Heart right ventricle (tissue), 16 donors: Measurements from ENCODE around the gene SEPTIN11. TPM values are rescaled to one million over a fixed set of nuclear protein-coding genes. Genes with fewer than 3 reads are reported as not detected.

Experiments
- ATAC-seq, 8 donors: fragments of 200-7000 bp; cut with Tn5 transposase; one replicate each; pipeline ENCODE4 v1.9.1; 2020; ENCODE audit warnings: mild to moderate bottlenecking in 8 of 8, moderate library complexity in 8 of 8, moderate number of reproducible peaks in 1 of 8
- DNase-seq, 2 donors: peaks; one replicate each; pipeline ENCODE4 v3.0.0-alpha.2; 2020
- H3K27ac ChIP-seq, 10 donors: fragments of 200-600 bp; sonication (generic) in 2 of 10; one replicate each; pipeline versions ENCODE4 v1.5.0 to v1.8.0; 2020 to 2022; ENCODE audit warnings: mild to moderate bottlenecking in 3 of 10
- H3K27me3 ChIP-seq, 7 donors: fragments of 200-600 bp; one replicate each; pipeline ENCODE4 v1.8.0; 2021 to 2022; ENCODE audit warnings: mild to moderate bottlenecking in 2 of 7
- H3K36me3 ChIP-seq, 9 donors: fragments of 200-600 bp; sonication (generic) in 1 of 9; one replicate each; pipeline versions ENCODE4 v1.5.0 to v1.8.0; 2020 to 2022; ENCODE audit warnings: mild to moderate bottlenecking in 2 of 9
- H3K4me1 ChIP-seq, 9 donors: fragments of 200-600 bp; sonication (generic) in 1 of 9; one replicate each; pipeline versions ENCODE4 v1.5.0 to v1.8.0; 2020 to 2022; ENCODE audit warnings: mild to moderate bottlenecking in 4 of 9
- H3K4me3 ChIP-seq, 10 donors: fragments of 200-600 bp; sonication (generic) in 2 of 10; one replicate each; pipeline versions ENCODE4 v1.5.0 to v1.8.0; 2020 to 2022; ENCODE audit warnings: mild to moderate bottlenecking in 7 of 10, moderate library complexity in 2 of 10
- H3K9me3 ChIP-seq, 11 donors: fragments of 200-600 bp in 10 of 11; sonication (generic) in 2 of 11; one replicate each; pipeline versions ENCODE4 v1.5.0 to v1.8.0; 2013 to 2022; ENCODE audit warnings: mild to moderate bottlenecking in 2 of 11, control low read depth in 1 of 11, moderate library complexity in 1 of 11
- CTCF ChIP-seq, 9 donors: fragments of 200-600 bp; sonication (generic) in 2 of 9; IDR thresholded peaks; one replicate each; pipeline versions ENCODE4 v1.5.0 to v1.8.0; 2021 to 2022; ENCODE audit warnings: antibody characterized with exemption in 9 of 9, mild to moderate bottlenecking in 5 of 9, moderate library complexity in 1 of 9
- WGBS, 2 donors: extraction: QIAGEN DNeasy Blood & Tissue Kit; methylation state at CpG; one replicate each; pipeline ENCODE4 v1.1.7; 2013; ENCODE audit warnings: inconsistent platforms in 1 of 2; 5-methylcytosine and 5-hydroxymethylcytosine counted together
- intact Hi-C, 10 donors: fragments of 100-400 bp; cut with DNase I; formaldehyde crosslinking; loops; one replicate each; pipeline versions ENCODE4 v1.11.1 to v1.14.2; 2022
- polyA plus RNA-seq, 2 donors: library from polyadenylated mRNA; stranded (reverse); fragments of 200-250 nt; gene quantifications; one replicate each; pipeline ENCODE4 v1.2.3, GENCODE V29; 2013
- total RNA-seq, 10 donors: library from RNA; stranded (reverse); fragmentation: NEBNext Ultra II Directional in 3 of 10; extraction: Animal tissue kit (Norgen Biotek cat#: 25700) in 3 of 10; gene quantifications; one replicate each; pipeline versions ENCODE4 v1.2.1 to v1.2.4, GENCODE V29; 2021 to 2023
- donor health status: Arrhythmogenic right ventricular cardiomyopathy.
- donor health status: ischemic (EF 13 %, LVEDD 7.1; RV severe dilation, severe dysfunction).
- donor health status: healthy with polysubstance abuse.
- donor health status: DM: no; HTN: yes; CAD: no.
- donor health status: DM: no; HTN: no; CAD: no.
- donor health status: ischemic (EF 25% LVEDD 6.9; RV normal size, moderate dysfunction).
- donor health status: ischemic (EF 25% LVEDD 5.7; RV mildly dilated, moderate dysfunction).
- donor health status: healthy.
- donor health status: DM: yes; HTN: yes; CAD: no.
- donor health status: Ischemic cardiomyopathy.
- donor health status: ischemic (EF 35%, LVEDD 5.7; RV mildly dilated, moderate dysfunction).
- donor health status: nonischemic (EF 11% LVEDD 7.7; RV severe dilation, severe dysfunction).
- donor health status: DM: yes; HTN: yes; CAD: no.
- donor health status: PGD.
- donor health status: ischemic (EF 29% LVEDD 5.4; RV normal size, mild dysfunction).
- donor health status: nonischemic (EF 23%, LVEDD 6.1; RV moderate dilation, normal function).

SEPTIN11 gene
- total and polyA plus RNA-seq, 12 donors, result 11.2 to 55.2 (median 29.9) TPM

GRCh38 chr4:76984127-76984526 lies 34.6 kb downstream of the SEPTIN11 start:
- TF ChIP-seq CTCF (IDR thresholded peaks at IDR 0.05), result peak in 6 of 9 donors; percentile 12 to 51 (median 38)
- intact Hi-C loops, result loop anchor here in 1 of 10 donors (2.0 kb wide), 1 partner anchor 33 kb away; no protein-coding TSS in a partner anchor
- Histone ChIP-seq H3K27ac (peak overlapping the region; percentile 18 to 73 (median 50)), H3K9me3 (no peaks in the 10 kb centered on the region), H3K4me3 (no peak overlapping the region), H3K4me1 (peaks cover 3 to 93% (median 64%) of the 10 kb centered on the region in 9 donors), H3K27me3 (no peaks in the 10 kb centered on the region), H3K36me3 (no peaks in the 10 kb centered on the region)
- 37 to 60% methylated on average over 3 of the region's 3 CpGs for WGBS, 2 donors
- DNase-seq, result no peak
- ATAC-seq, result peak in 3 of 8 donors; percentile 17 to 53 (median 36)

GRCh38 chr4:76984788-76985211 lies 35.2 kb downstream of the SEPTIN11 start:
- H3K27ac ChIP-seq, result peak overlapping the region; percentile 38 to 73 (median 51)
- 38 to 53% methylated on average over 7 of the region's 7 CpGs for WGBS, 2 donors
- H3K4me3 ChIP-seq, result no peak overlapping the region
- intact Hi-C loops, result loop anchor here in 2 of 10 donors (2.0 to 5.0 kb wide), 2 partner anchors 32 to 34 kb away; no protein-coding TSS in a partner anchor
- no peaks in the 10 kb centered on the region for H3K36me3 ChIP-seq
- no peak for TF ChIP-seq CTCF (IDR thresholded peaks at IDR 0.05)
- peak in 1 of 2 donors; percentile 66 for DNase-seq
- H3K9me3 ChIP-seq, result no peaks in the 10 kb centered on the region
- peak; percentile 86 to 92 (median 88) for ATAC-seq
- H3K27me3 ChIP-seq, result no peaks in the 10 kb centered on the region
- H3K4me1 ChIP-seq, result peaks cover 3 to 95% (median 63%) of the 10 kb centered on the region in 9 donors

- peak in 5 of 8 donors; percentile 16 to 51 (median 33) for ATAC-seq
- Histone ChIP-seq H3K4me1 (peaks cover 3 to 92% (median 44%) of the 10 kb centered on the region in 9 donors), H3K27ac (peak overlapping the region in 6 of 10 donors; percentile 0 to 75 (median 47)), H3K36me3 (no peaks in the 10 kb centered on the region), H3K27me3 (no peaks in the 10 kb centered on the region), H3K9me3 (peaks cover 0 to 4% (median 0%) of the 10 kb centered on the region in 11 donors), H3K4me3 (peak overlapping the region in 2 of 10 donors; percentile 14 to 22)
- WGBS, 2 donors, result 47 to 51% methylated on average over 5 of the region's 5 CpGs
- intact Hi-C loops, result loop anchor here in 1 of 10 donors (5.0 kb wide), 1 partner anchor 35 kb away; no protein-coding TSS in a partner anchor
- DNase-seq, result peak; percentile 28 to 36
- peak in 1 of 9 donors; percentile 8 for TF ChIP-seq CTCF (IDR thresholded peaks at IDR 0.05)
These were observed 37.6 kb downstream of the SEPTIN11 start for GRCh38 chr4:76987153-76987591.

- Histone ChIP-seq H3K36me3 (no peaks in the 10 kb centered on the region), H3K27me3 (no peaks in the 10 kb centered on the region), H3K27ac (peak overlapping the region in 9 of 10 donors; percentile 0 to 75 (median 30)), H3K9me3 (peaks cover 0 to 4% (median 0%) of the 10 kb centered on the region in 11 donors), H3K4me3 (peak overlapping the region in 1 of 10 donors; percentile 22), H3K4me1 (peaks cover 3 to 87% (median 42%) of the 10 kb centered on the region in 9 donors)
- ATAC-seq (peak in 1 of 8 donors; percentile 24), DNase-seq (no peak)
- intact Hi-C loops, result loop anchor here in 1 of 10 donors (5.0 kb wide), 1 partner anchor 35 kb away; no protein-coding TSS in a partner anchor
- 65 to 79% methylated on average over 4 of the region's 4 CpGs for WGBS, 2 donors
- TF ChIP-seq CTCF (IDR thresholded peaks at IDR 0.05), result no peak
These were observed 38.1 kb downstream of the SEPTIN11 start for GRCh38 chr4:76987685-76988084.
